ENCODE data around the gene WFDC10A.
"Not testable (repeated sequence)": the region's sequence is repeated elsewhere in the genome, so short reads cannot be mapped to it uniquely, and the experiment has no call there.

WFDC10A gene

DNA sequence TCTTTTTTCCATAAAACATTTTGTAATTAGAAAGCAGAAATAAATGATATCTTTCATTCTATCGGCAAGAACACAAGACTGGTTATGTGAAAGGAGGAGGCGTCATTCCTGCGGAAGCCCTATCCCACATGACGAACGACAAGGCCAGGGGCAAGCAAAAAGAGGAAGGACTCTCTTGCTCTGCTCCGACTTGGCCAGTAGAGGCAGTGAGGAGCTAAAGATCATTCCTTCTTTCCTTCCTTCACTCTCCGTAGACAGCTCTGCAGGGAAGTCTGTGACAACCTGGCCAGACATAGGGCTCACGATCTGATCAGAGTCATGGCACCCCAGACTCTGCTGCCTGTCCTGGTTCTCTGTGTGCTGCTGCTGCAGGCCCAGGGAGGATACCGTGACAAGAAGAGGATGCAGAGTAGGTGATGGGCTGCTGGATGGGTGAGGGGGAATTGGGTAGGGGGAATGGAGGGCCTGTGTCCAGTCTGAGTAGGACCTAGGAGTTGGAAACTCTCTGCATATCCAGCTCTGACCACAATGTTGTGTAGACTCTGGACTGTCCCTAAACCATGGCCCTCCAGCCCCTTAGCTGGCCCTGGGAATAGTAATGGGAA is at the start of gene WFDC10A:
TSS of gene WFDC10A (plus strand) at position 244 of the 605 bp plus-strand sequence. CDS start at position 319, 75 bp downstream.
- Histone ChIP-seq H3K4me3 (peak within 1 kb of the TSS; percentile 13), H3K27ac (no peak within 1 kb of the TSS)
- no peak for DNase-seq (ENCODE audit: low spot score)
- TF ChIP-seq, protein P1, sequence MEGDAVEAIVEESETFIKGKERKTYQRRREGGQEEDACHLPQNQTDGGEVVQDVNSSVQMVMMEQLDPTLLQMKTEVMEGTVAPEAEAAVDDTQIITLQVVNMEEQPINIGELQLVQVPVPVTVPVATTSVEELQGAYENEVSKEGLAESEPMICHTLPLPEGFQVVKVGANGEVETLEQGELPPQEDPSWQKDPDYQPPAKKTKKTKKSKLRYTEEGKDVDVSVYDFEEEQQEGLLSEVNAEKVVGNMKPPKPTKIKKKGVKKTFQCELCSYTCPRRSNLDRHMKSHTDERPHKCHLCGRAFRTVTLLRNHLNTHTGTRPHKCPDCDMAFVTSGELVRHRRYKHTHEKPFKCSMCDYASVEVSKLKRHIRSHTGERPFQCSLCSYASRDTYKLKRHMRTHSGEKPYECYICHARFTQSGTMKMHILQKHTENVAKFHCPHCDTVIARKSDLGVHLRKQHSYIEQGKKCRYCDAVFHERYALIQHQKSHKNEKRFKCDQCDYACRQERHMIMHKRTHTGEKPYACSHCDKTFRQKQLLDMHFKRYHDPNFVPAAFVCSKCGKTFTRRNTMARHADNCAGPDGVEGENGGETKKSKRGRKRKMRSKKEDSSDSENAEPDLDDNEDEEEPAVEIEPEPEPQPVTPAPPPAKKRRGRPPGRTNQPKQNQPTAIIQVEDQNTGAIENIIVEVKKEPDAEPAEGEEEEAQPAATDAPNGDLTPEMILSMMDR (IDR thresholded peaks at IDR 0.05) = peak; percentile 41

DNA sequence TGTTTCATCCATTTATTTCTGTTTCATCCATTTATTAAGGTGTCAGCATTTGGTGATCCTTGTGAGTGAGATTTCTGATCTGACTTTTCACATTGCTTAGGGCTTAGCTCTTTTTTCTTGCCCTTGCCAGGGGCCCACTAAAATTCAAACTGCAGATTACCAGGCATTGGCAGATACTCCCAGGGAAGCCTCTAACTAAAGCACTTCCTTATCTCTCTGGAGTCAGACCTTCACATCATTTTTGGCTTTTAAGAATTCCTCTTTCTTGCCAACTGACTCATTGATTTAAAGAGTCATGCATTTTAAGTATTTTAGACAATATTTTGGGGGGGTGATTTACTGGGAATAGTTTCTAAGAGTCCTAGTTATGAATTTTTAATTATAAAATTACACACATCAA is 47.8 kb upstream of the WFDC10A start:
- no peak for DNase-seq (ENCODE audit: low spot score)
- no peak overlapping the region for H3K4me3 ChIP-seq
- H3K27ac ChIP-seq = no peak overlapping the region
- TF ChIP-seq, protein P1 (IDR thresholded peaks at IDR 0.05) = no peak

DNA sequence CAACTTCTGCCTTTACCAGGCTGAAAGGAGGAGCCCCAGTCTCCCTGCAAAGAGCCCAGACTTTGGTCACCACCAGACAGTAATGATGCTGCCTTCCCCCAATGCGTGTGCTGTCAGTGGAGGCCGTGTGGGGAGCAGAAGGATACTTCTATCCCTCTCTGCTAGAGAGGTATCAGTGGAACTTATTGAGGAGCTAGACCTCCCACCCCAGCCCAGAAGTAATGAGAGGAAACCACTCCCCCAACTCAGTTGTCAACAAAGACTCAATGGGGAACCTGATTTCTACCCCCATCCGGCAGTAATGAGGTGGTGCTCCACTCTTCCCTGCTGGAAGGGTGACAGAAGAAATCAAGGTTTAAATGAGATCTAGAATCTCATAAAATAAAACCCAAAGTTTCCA is 46.0 kb upstream of the WFDC10A start:
- H3K27ac ChIP-seq = no peak overlapping the region
- H3K4me3 ChIP-seq = no peak overlapping the region
- TF ChIP-seq, protein P1 (IDR thresholded peaks at IDR 0.05) = no peak
- no peak for DNase-seq (ENCODE audit: low spot score)

- H3K27ac ChIP-seq; DNase-seq (ENCODE audit: low spot score); H3K4me3 ChIP-seq: not testable (repeated sequence)
Measured at GRCh38 chr20:45584294-45584693, 45.2 kb upstream of the WFDC10A start.

GRCh38 chr20:45585986-45586385 is 43.6 kb upstream of the WFDC10A start:
- DNase-seq (ENCODE audit: low spot score); H3K4me3 ChIP-seq; H3K27ac ChIP-seq: not testable (repeated sequence)

GRCh38 chr20:45588800-45589199 is 40.7 kb upstream of the WFDC10A start:
- TF ChIP-seq, protein P1 (IDR thresholded peaks at IDR 0.05) = no peak

DNA sequence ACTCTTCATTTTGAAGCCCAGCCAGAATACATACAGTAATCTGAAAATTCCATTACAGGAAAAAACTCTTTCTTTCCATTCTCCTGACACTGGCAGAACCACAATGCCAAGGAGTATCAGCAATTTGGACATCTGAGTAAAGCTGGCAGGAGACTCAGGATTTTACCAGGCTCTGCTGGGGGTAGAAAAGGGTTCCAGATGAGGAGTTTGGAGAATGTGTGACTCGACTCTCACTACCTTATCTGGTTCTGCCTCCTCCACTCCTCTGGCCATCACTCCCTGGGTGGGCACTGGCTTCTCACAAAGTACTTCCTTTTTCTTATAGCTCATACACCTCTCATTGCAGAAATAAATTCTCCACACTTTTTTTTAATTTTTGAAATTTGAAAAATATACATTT is 39.8 kb upstream of the WFDC10A start:
- TF ChIP-seq, protein P1 (IDR thresholded peaks at IDR 0.05) = no peak

More at GRCh38 chr20:45588800-45589199, 40.7 kb upstream of the WFDC10A start:
- Histone ChIP-seq H3K27ac (no peak overlapping the region), H3K4me3 (no peak overlapping the region)
- DNase-seq (ENCODE audit: low spot score) = no peak

DNA sequence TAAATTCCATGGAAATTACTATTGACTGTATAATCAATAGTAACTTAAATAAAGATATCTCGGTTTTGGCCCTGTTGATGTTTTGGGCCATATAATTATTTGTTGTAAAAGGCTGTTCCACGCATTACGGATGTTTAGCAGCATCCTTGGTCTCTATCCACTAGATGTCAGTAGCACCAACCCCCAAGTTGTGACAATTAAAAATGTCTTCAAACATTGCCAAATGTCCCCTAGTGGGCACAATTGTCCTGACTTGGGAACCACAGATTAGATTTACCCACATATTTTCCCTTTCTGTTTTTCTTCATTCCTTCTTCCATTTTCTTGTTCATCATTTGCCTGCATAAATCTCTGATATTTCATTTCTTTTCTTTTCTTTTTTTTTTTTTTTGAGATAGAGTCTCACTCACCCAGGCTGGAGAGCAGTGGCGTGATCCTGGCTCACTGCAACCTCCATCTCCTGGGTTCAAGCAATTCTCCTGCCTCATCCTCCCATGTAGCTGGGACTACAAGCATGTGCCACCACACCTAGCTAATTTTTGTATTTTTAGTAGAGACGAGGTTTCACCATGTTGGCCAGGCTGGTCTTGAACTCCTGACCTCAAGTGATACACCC is 36.9 kb upstream of the WFDC10A start:
- TF ChIP-seq, protein P1 (IDR thresholded peaks at IDR 0.05) = no peak
- no peak for DNase-seq (ENCODE audit: low spot score)
- Histone ChIP-seq H3K27ac (no peak overlapping the region), H3K4me3 (no peak overlapping the region)

More for the DNA sequence above, 39.8 kb upstream of the WFDC10A start:
- H3K4me3 ChIP-seq = no peak overlapping the region
- no peak overlapping the region for H3K27ac ChIP-seq
- DNase-seq (ENCODE audit: low spot score) = no peak
